PC-9 (cell line): ENCODE data around the gene TGIF2. TPM values are rescaled to one million over a fixed set of nuclear protein-coding genes. Genes with fewer than 3 reads are reported as not detected.
A peak's percentile ranks its signal among the peaks of the same experiment; 100 is the strongest.

Experiments
- BruUV-seq: library from RNA; stranded (reverse); fragments of 400-500 nt; replicated peaks from 2 replicates; lab custom pipeline; 2021; lab: Mats Ljungman, UMichigan
- CTCF ChIA-PET: fragments of 300-600 bp; sonication (Branson Sonifier 250); formaldehyde crosslinking; loops from one replicate; lab custom pipeline; 2022; ENCODE audit warnings: antibody characterized with exemption; lab: Charles Lee
- POLR2A ChIA-PET: fragments of 300-600 bp; sonication (Branson Sonifier 250); formaldehyde crosslinking; loops from one replicate; lab custom pipeline; 2022; ENCODE audit warnings: antibody characterized with exemption; ENCODE audit not compliant: unreplicated experiment; lab: Charles Lee
- DNase-seq, 2 experiments: peaks; one replicate each; pipeline versions ENCODE4 v3.0.0 to v3.0.0-alpha.2; 2015 to 2022; ENCODE audit warnings: mixed read lengths in 1 of 2
- H2AFZ ChIP-seq: fragments of 200-600 bp; sonication (generic); 2 replicates; pipeline ENCODE4 v1.8.1; 2017; ENCODE audit warnings: antibody characterized with exemption
- H3F3A ChIP-seq: fragments of 200-600 bp; sonication (generic); 2 replicates; pipeline ENCODE4 v1.8.1; 2017; ENCODE audit warnings: antibody characterized with exemption, mild to moderate bottlenecking, low read depth; ENCODE audit not compliant: insufficient read depth
- H3K27ac ChIP-seq: fragments of 200-600 bp; sonication (generic); 2 replicates; pipeline ENCODE4 v1.6.1; 2016; ENCODE audit warnings: mixed run types
- H3K27me3 ChIP-seq: fragments of 200-600 bp; sonication (generic); 2 replicates; pipeline ENCODE4 v1.6.1; 2016; ENCODE audit warnings: low read depth, mixed run types; ENCODE audit not compliant: insufficient read depth
- H3K36me3 ChIP-seq: fragments of 200-600 bp; sonication (generic); 2 replicates; pipeline ENCODE4 v1.6.1; 2016; ENCODE audit warnings: low read depth, mixed run types
- H3K4me1 ChIP-seq: fragments of 200-600 bp; sonication (generic); replicated peaks from 2 replicates; pipeline ENCODE4 v1.6.1; 2016; ENCODE audit warnings: mixed run types; ENCODE audit not compliant: insufficient read depth
- H3K4me2 ChIP-seq: fragments of 200-600 bp; sonication (generic); 2 replicates; pipeline ENCODE4 v1.6.1; 2017; ENCODE audit warnings: mixed run types
- H3K4me3 ChIP-seq: fragments of 200-600 bp; sonication (generic); 2 replicates; pipeline ENCODE4 v1.6.1; 2016; ENCODE audit warnings: mixed run types
- H3K79me2 ChIP-seq: fragments of 200-600 bp; sonication (generic); 2 replicates; pipeline ENCODE4 v1.6.1; 2017; ENCODE audit warnings: low read depth, mixed run types
- H3K9me2 ChIP-seq: fragments of 200-600 bp; sonication (generic); 2 replicates; pipeline ENCODE4 v1.8.1; 2017; ENCODE audit warnings: mild to moderate bottlenecking; ENCODE audit not compliant: insufficient read depth
- H3K9me3 ChIP-seq: fragments of 200-600 bp; sonication (generic); 2 replicates; pipeline ENCODE4 v1.8.1; 2016; ENCODE audit warnings: low read depth; ENCODE audit not compliant: insufficient read depth
- H4K20me1 ChIP-seq: fragments of 200-600 bp; sonication (generic); 2 replicates; pipeline ENCODE4 v1.8.1; 2017; ENCODE audit not compliant: insufficient read depth
- EZH2 ChIP-seq: fragments of 200-600 bp; sonication (generic); IDR thresholded peaks from 2 replicates; pipeline ENCODE4 v1.8.0; 2017; ENCODE audit warnings: antibody characterized with exemption, low read depth
- intact Hi-C: fragments of 100-400 bp; cut with micrococcal nuclease; formaldehyde crosslinking; loops from one replicate; pipeline ENCODE4 v1.10.0; 2022; ENCODE audit not compliant: unreplicated experiment
- total RNA-seq: library from RNA; stranded (reverse); gene quantifications from 2 replicates; pipeline ENCODE4 v1.2.3, GENCODE V29; 2021
- TF ChIP-seq, protein P1 (sequence below): fragments of 200-600 bp; sonication (generic); conservative IDR thresholded peaks from 2 replicates; pipeline ENCODE4 v1.6.1; 2017; ENCODE audit warnings: mixed run types, antibody characterized with exemption, mild to moderate bottlenecking, moderate library complexity

TGIF2 gene
- total RNA-seq, 1 experiment from 2014 or later: 18.3 TPM

DNA sequence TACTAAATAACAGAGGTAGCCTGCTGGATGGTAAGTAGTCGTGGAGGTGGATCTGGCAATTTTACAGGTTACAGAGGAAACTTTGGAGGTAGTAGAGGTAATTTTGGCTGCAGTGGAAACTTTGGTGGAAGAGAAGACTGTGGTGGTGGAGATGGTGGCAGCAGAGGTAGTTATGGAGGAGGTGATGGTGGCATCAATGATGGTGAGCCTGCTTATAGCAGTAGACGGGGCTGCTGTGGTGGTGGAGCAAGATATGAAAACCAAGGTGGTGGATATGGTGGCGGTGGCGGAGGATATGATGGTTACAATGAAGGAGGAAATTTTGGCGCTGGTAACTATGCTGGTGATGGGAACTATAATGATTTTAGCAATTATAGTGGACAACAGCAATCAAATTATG, 47.5 kb downstream of the TGIF2 start:
- H3K79me2 ChIP-seq: no peaks in the 10 kb centered on the region
- intact Hi-C loops: no loop called here

DNA sequence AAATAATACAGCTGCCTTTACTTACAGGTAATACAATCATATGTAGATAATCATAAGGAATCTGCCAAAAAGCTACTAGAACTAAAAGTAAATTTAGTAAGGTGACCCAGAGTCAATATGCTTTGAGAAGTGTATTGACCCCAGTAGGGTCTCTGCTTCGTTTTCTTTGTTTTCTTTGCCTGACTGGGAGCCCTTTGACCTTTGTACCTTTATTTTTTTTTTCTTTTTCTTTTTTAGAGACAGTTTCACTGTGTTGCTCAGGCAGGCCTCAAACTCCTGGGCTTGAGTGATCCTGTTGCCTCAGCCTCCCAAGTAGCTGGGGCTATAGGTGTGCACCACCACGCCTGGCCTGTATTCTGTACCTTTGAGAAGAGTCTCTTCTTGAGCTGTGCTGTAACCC, 50.0 kb downstream of the TGIF2 start:
- no peaks in the 10 kb centered on the region for H3K79me2 ChIP-seq
- TF ChIP-seq, protein P1, sequence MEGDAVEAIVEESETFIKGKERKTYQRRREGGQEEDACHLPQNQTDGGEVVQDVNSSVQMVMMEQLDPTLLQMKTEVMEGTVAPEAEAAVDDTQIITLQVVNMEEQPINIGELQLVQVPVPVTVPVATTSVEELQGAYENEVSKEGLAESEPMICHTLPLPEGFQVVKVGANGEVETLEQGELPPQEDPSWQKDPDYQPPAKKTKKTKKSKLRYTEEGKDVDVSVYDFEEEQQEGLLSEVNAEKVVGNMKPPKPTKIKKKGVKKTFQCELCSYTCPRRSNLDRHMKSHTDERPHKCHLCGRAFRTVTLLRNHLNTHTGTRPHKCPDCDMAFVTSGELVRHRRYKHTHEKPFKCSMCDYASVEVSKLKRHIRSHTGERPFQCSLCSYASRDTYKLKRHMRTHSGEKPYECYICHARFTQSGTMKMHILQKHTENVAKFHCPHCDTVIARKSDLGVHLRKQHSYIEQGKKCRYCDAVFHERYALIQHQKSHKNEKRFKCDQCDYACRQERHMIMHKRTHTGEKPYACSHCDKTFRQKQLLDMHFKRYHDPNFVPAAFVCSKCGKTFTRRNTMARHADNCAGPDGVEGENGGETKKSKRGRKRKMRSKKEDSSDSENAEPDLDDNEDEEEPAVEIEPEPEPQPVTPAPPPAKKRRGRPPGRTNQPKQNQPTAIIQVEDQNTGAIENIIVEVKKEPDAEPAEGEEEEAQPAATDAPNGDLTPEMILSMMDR: no peak
- no peak for TF ChIP-seq EZH2
- H3K4me3 ChIP-seq: no peak overlapping the region
- no peaks in the 10 kb centered on the region for H4K20me1 ChIP-seq
- intact Hi-C loops: no loop called here
- H3F3A ChIP-seq: peaks cover 10% of the 10 kb centered on the region; the same call in 1 of the 2 replicates
- no peaks in the 10 kb centered on the region for H3K27me3 ChIP-seq
- no peaks in the 10 kb centered on the region for H3K36me3 ChIP-seq
- DNase-seq: no peak
- no peak overlapping the region for H3K27ac ChIP-seq
- no peak overlapping the region for H3K4me2 ChIP-seq
- H2AFZ ChIP-seq: no peak overlapping the region
- H3K9me3 ChIP-seq: no peaks in the 10 kb centered on the region
- ChIA-PET CTCF (no interaction called here), POLR2A (no interaction called here)
- BruUV-seq: no TSS peak
- H3K9me2 ChIP-seq: no peaks in the 10 kb centered on the region
- H3K4me1 ChIP-seq: no peaks in the 10 kb centered on the region

More for the DNA sequence above, 47.5 kb downstream of the TGIF2 start:
- BruUV-seq: no TSS peak
- DNase-seq: no peak
- H3K27ac ChIP-seq: no peak overlapping the region
- peaks cover under 1% of the 10 kb centered on the region; the same call in 1 of the 2 replicates for H4K20me1 ChIP-seq
- H3K27me3 ChIP-seq: no peaks in the 10 kb centered on the region
- H2AFZ ChIP-seq: no peak overlapping the region
- ChIA-PET POLR2A (no interaction called here), CTCF (no interaction called here)
- no peak for TF ChIP-seq EZH2
- TF ChIP-seq, protein P1: no peak
- no peaks in the 10 kb centered on the region for H3K9me3 ChIP-seq
- no peaks in the 10 kb centered on the region for H3K9me2 ChIP-seq
- H3K36me3 ChIP-seq: no peaks in the 10 kb centered on the region
- no peak overlapping the region for H3K4me3 ChIP-seq
- no peaks in the 10 kb centered on the region for H3K4me1 ChIP-seq
- peaks cover 11% of the 10 kb centered on the region; the same call in 1 of the 2 replicates for H3F3A ChIP-seq
- H3K4me2 ChIP-seq: no peak overlapping the region

DNA sequence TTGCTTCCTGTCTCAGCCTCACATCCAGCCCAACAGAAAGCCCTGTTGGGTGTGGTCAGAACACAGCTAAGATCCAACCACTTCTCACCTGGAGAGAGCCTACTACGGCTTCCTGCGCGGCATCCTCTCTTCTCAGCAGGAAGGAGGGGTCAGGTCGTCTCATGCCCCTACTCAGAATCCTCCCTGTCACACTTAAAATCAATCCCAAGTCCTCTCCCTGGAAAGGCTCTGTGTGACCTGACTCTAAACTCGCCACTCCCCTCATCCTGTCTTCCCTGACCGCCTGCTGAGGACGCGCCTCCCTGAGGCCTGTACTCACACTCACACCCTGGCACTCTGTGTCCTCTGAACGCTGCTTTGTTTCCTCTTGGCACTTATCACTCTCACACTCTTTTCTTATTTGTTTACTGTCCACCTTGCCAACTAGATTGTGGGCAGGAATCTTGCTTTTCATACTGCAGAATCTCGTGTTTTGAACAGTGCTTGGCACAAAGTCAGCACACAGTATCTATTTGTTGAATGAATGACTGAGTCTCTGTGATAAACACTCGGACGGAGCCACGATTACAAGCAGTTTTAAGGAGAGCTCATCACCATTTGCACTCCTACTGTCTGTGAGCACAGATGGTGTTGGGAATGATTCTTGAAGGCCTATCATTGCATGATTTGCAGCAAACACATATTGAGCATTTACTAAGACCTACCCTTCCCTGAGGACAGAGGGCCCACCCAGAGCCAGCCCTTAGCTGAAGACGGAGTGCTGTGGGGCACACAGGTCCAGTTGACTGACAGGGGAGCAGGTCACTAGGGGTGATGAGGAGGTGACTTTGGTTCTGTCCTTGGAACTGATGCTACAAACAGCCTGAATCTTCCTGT, 50.9 kb downstream of the TGIF2 start:
- intact Hi-C loops: no loop called here
- H3K36me3 ChIP-seq: no peaks in the 10 kb centered on the region
- ChIA-PET POLR2A (interaction anchor here (0.5 to 0.7 kb wide), 2 partner anchors 36 to 92 kb away, joined by 3 to 23 read pairs; no protein-coding TSS in a partner anchor), CTCF (no interaction called here)
- no peaks in the 10 kb centered on the region for H3K9me2 ChIP-seq
- H3K27me3 ChIP-seq: no peaks in the 10 kb centered on the region
- H3K27ac ChIP-seq: no peak overlapping the region
- no TSS peak for BruUV-seq
- H3K4me1 ChIP-seq: no peaks in the 10 kb centered on the region
- H3K4me3 ChIP-seq: no peak overlapping the region
- H3F3A ChIP-seq: peaks cover 10% of the 10 kb centered on the region; the same call in 1 of the 2 replicates
- no peak overlapping the region for H3K4me2 ChIP-seq
- no peaks in the 10 kb centered on the region for H4K20me1 ChIP-seq
- peak in 1 of 2 experiments; percentile 29 for DNase-seq
- no peaks in the 10 kb centered on the region for H3K9me3 ChIP-seq
- TF ChIP-seq, protein P1: no peak
- no peak for TF ChIP-seq EZH2
- H3K79me2 ChIP-seq: no peaks in the 10 kb centered on the region
- H2AFZ ChIP-seq: no peak overlapping the region
